GM19023 (cell line): ENCODE measurements around the gene RNF41.
"Not testable (repeated sequence)": the region's sequence is repeated elsewhere in the genome, so short reads cannot be mapped to it uniquely, and the experiment has no call there.

Experiments used
- ATAC-seq: cut with Tn5 transposase; IDR thresholded peaks from one replicate; pipeline ENCODE4 v1.9.1; 2021; ENCODE audit warnings: mild to moderate bottlenecking, moderate library complexity; ENCODE audit not compliant: unreplicated experiment

Gene RNF41

GRCh38 chr12:56172839-56173238 lies 48.9 kb downstream of the RNF41 start:
- no peak for ATAC-seq

- no peak for ATAC-seq
These were observed 52.4 kb downstream of the RNF41 start for GRCh38 chr12:56169229-56169759.

- ATAC-seq, result no peak
These were observed 56.4 kb downstream of the RNF41 start for GRCh38 chr12:56165369-56165768.

GRCh38 chr12:56164345-56164729 lies 57.4 kb downstream of the RNF41 start:
- ATAC-seq, result no peak

GRCh38 chr12:56163533-56164344 lies 58.0 kb downstream of the RNF41 start:
- no peak for ATAC-seq

- ATAC-seq, result no peak
These were observed 59.0 kb downstream of the RNF41 start for GRCh38 chr12:56162468-56163290.

GRCh38 chr12:56161690-56162351 lies 59.9 kb downstream of the RNF41 start:
- no peak for ATAC-seq

GRCh38 chr12:56160894-56161689 lies 60.6 kb downstream of the RNF41 start:
- ATAC-seq, result no peak

- ATAC-seq, result no peak
These were observed 61.4 kb downstream of the RNF41 start for GRCh38 chr12:56160193-56160763.

GRCh38 chr12:56159482-56160192 lies 62.1 kb downstream of the RNF41 start:
- ATAC-seq, result no peak

GRCh38 chr12:56158926-56159461 lies 62.7 kb downstream of the RNF41 start:
- ATAC-seq, result no peak

GRCh38 chr12:56158029-56158925 lies 63.4 kb downstream of the RNF41 start, which contains the start of gene MYL6:
Gene MYL6, plus strand, starts transcription at chr12:56158359. Its CDS starts 43 bp downstream, at chr12:56158402.
- ATAC-seq, result peak; percentile 84

GRCh38 chr12:56157201-56158028 lies 64.3 kb downstream of the RNF41 start:
- ATAC-seq, result peak; percentile 26

GRCh38 chr12:56156464-56157200 lies 65.1 kb downstream of the RNF41 start:
- ATAC-seq, result not testable (repeated sequence)

- ATAC-seq, result no peak
These were observed 66.4 kb downstream of the RNF41 start for GRCh38 chr12:56155256-56155845.

- no peak for ATAC-seq
These were observed 66.9 kb downstream of the RNF41 start for GRCh38 chr12:56154818-56155217.
